WERI-Rb-1 (cell line): ENCODE measurements around the gene GPR183.

Experiments used
- DNase-seq: peaks from one replicate; pipeline ENCODE4 v3.0.0-alpha.2; 2020
- H3K27ac ChIP-seq: fragments of 250-450 bp; sonication (Bioruptor Pico); 2 replicates; pipeline ENCODE4 v1.5.1; 2020; ENCODE audit warnings: mild to moderate bottlenecking, moderate library complexity
- H3K27me3 ChIP-seq: fragments of 250-450 bp; sonication (Bioruptor Pico); 2 replicates; pipeline ENCODE4 v1.5.1; 2021; ENCODE audit warnings: mild to moderate bottlenecking, low read depth, moderate library complexity; ENCODE audit not compliant: insufficient read depth, severe bottlenecking
- H3K36me3 ChIP-seq: fragments of 250-450 bp; sonication (Bioruptor Pico); 2 replicates; pipeline ENCODE4 v1.5.1; 2020; ENCODE audit warnings: mild to moderate bottlenecking, moderate library complexity
- H3K4me3 ChIP-seq: 2 replicates; pipeline ENCODE4 v1.5.1; 2011; ENCODE audit warnings: low read depth, mild to moderate bottlenecking, control low read depth, low read length
- H3K9me3 ChIP-seq: fragments of 250-450 bp; sonication (Bioruptor Pico); 2 replicates; pipeline ENCODE4 v1.5.1; 2021; ENCODE audit warnings: mild to moderate bottlenecking, moderate library complexity; ENCODE audit not compliant: severe bottlenecking
- TF ChIP-seq, protein P1 (sequence below): IDR thresholded peaks from 2 replicates; pipeline ENCODE4 v1.5.1; 2011; ENCODE audit warnings: low read depth, mild to moderate bottlenecking, control low read depth, inconsistent platforms, low read length

Gene GPR183

GRCh38 chr13:99335087-99335486 is 27.9 kb upstream of the GPR183 start:
- H3K27me3 ChIP-seq = no peaks in the 10 kb centered on the region
- no peak overlapping the region for H3K27ac ChIP-seq
- no peak overlapping the region for H3K4me3 ChIP-seq
- peaks cover 3% of the 10 kb centered on the region for H3K36me3 ChIP-seq
- no peaks in the 10 kb centered on the region for H3K9me3 ChIP-seq
- TF ChIP-seq, protein P1, sequence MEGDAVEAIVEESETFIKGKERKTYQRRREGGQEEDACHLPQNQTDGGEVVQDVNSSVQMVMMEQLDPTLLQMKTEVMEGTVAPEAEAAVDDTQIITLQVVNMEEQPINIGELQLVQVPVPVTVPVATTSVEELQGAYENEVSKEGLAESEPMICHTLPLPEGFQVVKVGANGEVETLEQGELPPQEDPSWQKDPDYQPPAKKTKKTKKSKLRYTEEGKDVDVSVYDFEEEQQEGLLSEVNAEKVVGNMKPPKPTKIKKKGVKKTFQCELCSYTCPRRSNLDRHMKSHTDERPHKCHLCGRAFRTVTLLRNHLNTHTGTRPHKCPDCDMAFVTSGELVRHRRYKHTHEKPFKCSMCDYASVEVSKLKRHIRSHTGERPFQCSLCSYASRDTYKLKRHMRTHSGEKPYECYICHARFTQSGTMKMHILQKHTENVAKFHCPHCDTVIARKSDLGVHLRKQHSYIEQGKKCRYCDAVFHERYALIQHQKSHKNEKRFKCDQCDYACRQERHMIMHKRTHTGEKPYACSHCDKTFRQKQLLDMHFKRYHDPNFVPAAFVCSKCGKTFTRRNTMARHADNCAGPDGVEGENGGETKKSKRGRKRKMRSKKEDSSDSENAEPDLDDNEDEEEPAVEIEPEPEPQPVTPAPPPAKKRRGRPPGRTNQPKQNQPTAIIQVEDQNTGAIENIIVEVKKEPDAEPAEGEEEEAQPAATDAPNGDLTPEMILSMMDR = no peak
- no peak for DNase-seq

- no peak for DNase-seq
- Histone ChIP-seq H3K36me3 (peaks cover 10% of the 10 kb centered on the region), H3K9me3 (no peaks in the 10 kb centered on the region), H3K27me3 (no peaks in the 10 kb centered on the region), H3K4me3 (no peak overlapping the region), H3K27ac (no peak overlapping the region)
- TF ChIP-seq, protein P1 = no peak
These were observed 27.0 kb upstream of the GPR183 start for GRCh38 chr13:99334221-99334620.

GRCh38 chr13:99332456-99332855 is 25.3 kb upstream of the GPR183 start:
- no peaks in the 10 kb centered on the region for H3K27me3 ChIP-seq
- H3K4me3 ChIP-seq = no peak overlapping the region
- H3K36me3 ChIP-seq = peaks cover 22% of the 10 kb centered on the region
- no peak overlapping the region for H3K27ac ChIP-seq
- no peaks in the 10 kb centered on the region for H3K9me3 ChIP-seq
- TF ChIP-seq, protein P1 = no peak
- no peak for DNase-seq

GRCh38 chr13:99331881-99332293 is 24.7 kb upstream of the GPR183 start:
- no peak overlapping the region for H3K27ac ChIP-seq
- no peak overlapping the region for H3K4me3 ChIP-seq
- H3K36me3 ChIP-seq = peaks cover 25% of the 10 kb centered on the region
- no peak for DNase-seq
- TF ChIP-seq, protein P1 = no peak
- H3K27me3 ChIP-seq = no peaks in the 10 kb centered on the region
- no peaks in the 10 kb centered on the region for H3K9me3 ChIP-seq

DNA sequence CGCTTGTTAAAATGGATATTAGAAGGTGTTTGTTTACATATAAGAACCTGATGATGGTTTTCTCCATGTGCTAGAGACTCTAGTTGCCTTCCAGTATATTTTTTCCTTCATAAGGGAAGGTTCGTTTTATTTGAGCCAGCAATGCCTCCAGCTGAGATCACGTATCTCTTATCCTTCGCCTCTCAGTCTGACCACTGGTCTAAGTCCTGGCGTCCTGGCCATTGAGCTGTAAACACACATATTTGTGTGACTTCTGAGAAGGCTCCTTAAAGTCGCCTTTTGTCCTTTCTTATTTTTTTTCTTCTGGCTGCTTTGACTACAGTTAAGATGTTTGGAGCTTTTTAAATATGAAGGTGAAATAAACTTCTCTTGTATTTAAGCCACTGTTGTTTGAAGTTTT is 23.7 kb upstream of the GPR183 start:
- Histone ChIP-seq H3K9me3 (no peaks in the 10 kb centered on the region), H3K4me3 (no peak overlapping the region), H3K36me3 (peaks cover 30% of the 10 kb centered on the region), H3K27ac (no peak overlapping the region), H3K27me3 (no peaks in the 10 kb centered on the region)
- TF ChIP-seq, protein P1 = no peak
- no peak for DNase-seq

- Histone ChIP-seq H3K9me3 (no peaks in the 10 kb centered on the region), H3K36me3 (peaks cover 32% of the 10 kb centered on the region), H3K27ac (no peak overlapping the region), H3K4me3 (no peak overlapping the region), H3K27me3 (no peaks in the 10 kb centered on the region)
- TF ChIP-seq, protein P1 = no peak
- no peak for DNase-seq
These were observed 22.3 kb upstream of the GPR183 start for GRCh38 chr13:99329477-99329876.
